HEK293 (cell line): Measurements from ENCODE around the gene ARID4A.

Source experiments
- CTCF ChIA-PET: fragments of 350-600 bp; formaldehyde crosslinking; extraction: SDS; loops from one replicate; lab custom pipeline; 2021; ENCODE audit warnings: antibody characterized with exemption; lab: Yijun Ruan, JAX
- POLR2A ChIA-PET: fragments of 300-600 bp; formaldehyde crosslinking; extraction: SDS; loops from one replicate; lab custom pipeline; 2020; ENCODE audit warnings: antibody characterized with exemption, inconsistent platforms; lab: Yijun Ruan, JAX
- H3K27ac ChIP-seq: fragments of 200-500 bp; sonication (Bioruptor generic); 2 replicates; pipeline ENCODE4 v1.5.1; 2014; ENCODE audit warnings: low read depth, low read length, control low read depth, inconsistent platforms; ENCODE audit errors: extremely low read depth
- H3K36me3 ChIP-seq, 2 experiments: fragments of 200-500 bp in 1 of 2; sonication (Bioruptor generic) in 1 of 2; 1 replicate in 1 of 2; 2 replicates in 1 of 2; pipeline ENCODE4 v1.5.1; 2014 to 2017; ENCODE audit warnings: inconsistent platforms in 2 of 2, low read length in 2 of 2; ENCODE audit not compliant: control insufficient read depth in 2 of 2, insufficient read depth in 1 of 2
- H3K4me1 ChIP-seq: fragments of 200-500 bp; sonication (Bioruptor generic); 2 replicates; pipeline ENCODE4 v1.5.1; 2014; ENCODE audit warnings: mild to moderate bottlenecking, low read length, inconsistent platforms; ENCODE audit not compliant: control insufficient read depth, insufficient read depth
- H3K4me3 ChIP-seq: 2 replicates; pipeline ENCODE4 v1.5.1; 2011; ENCODE audit warnings: low read depth, mild to moderate bottlenecking, control low read depth, low read length, moderate library complexity
- H3K9me3 ChIP-seq: fragments of 200-500 bp; sonication (Bioruptor generic); 2 replicates; pipeline ENCODE4 v1.5.1; 2014; ENCODE audit warnings: low read depth, low read length, inconsistent platforms; ENCODE audit not compliant: control insufficient read depth, insufficient read depth
- GFI1B ChIP-seq: fragments of 450-650 bp; formaldehyde crosslinking; IDR thresholded peaks from 2 replicates; pipeline ENCODE4 v1.5.1; 2016; ENCODE audit warnings: missing biosample characterization, missing genetic modification characterization
- IKZF3 ChIP-seq: fragments of 450-650 bp; IDR thresholded peaks from 2 replicates; pipeline ENCODE4 v1.5.0; 2018; ENCODE audit warnings: missing biosample characterization, mild to moderate bottlenecking, missing genetic modification characterization, moderate library complexity
- KLF1 ChIP-seq: fragments of 450-650 bp; formaldehyde crosslinking; IDR thresholded peaks from 2 replicates; pipeline ENCODE4 v1.5.1; 2016; ENCODE audit warnings: missing biosample characterization, missing genetic modification characterization
- MEIS1 ChIP-seq: sonication (generic); formaldehyde crosslinking; IDR thresholded peaks from 2 replicates; pipeline ENCODE4 v1.8.1; 2022; ENCODE audit warnings: missing genetic modification reagents, mild to moderate bottlenecking, borderline replicate concordance
- PATZ1 ChIP-seq: fragments of 450-650 bp; formaldehyde crosslinking; IDR thresholded peaks from 2 replicates; pipeline ENCODE4 v1.5.1; 2016; ENCODE audit warnings: missing biosample characterization, missing genetic modification characterization
- SP7 ChIP-seq: fragments of 450-650 bp; formaldehyde crosslinking; IDR thresholded peaks from 2 replicates; pipeline ENCODE4 v1.5.1; 2016; ENCODE audit warnings: missing biosample characterization, missing genetic modification characterization
- ZBTB1 ChIP-seq: fragments of 450-650 bp; formaldehyde crosslinking; IDR thresholded peaks from 2 replicates; pipeline ENCODE4 v1.5.1; 2016; ENCODE audit warnings: missing biosample characterization, missing genetic modification characterization
- ZBTB17 ChIP-seq: fragments of 450-650 bp; formaldehyde crosslinking; IDR thresholded peaks from 2 replicates; pipeline ENCODE4 v1.5.1; 2016; ENCODE audit warnings: missing biosample characterization, missing genetic modification characterization
- ZBTB21 ChIP-seq: fragments of 450-650 bp; formaldehyde crosslinking; IDR thresholded peaks from 2 replicates; pipeline ENCODE4 v1.5.1; 2017; ENCODE audit warnings: missing biosample characterization, missing genetic modification characterization
- ZEB2 ChIP-seq: fragments of 450-650 bp; formaldehyde crosslinking; IDR thresholded peaks from 2 replicates; pipeline ENCODE4 v1.5.1; 2016; ENCODE audit warnings: missing biosample characterization, missing genetic modification characterization
- ZNF214 ChIP-seq: fragments of 450-650 bp; formaldehyde crosslinking; IDR thresholded peaks from 2 replicates; pipeline ENCODE4 v1.5.1; 2017; ENCODE audit warnings: missing biosample characterization, mild to moderate bottlenecking, missing genetic modification characterization, borderline replicate concordance
- ZNF239 ChIP-seq: fragments of 450-650 bp; formaldehyde crosslinking; IDR thresholded peaks from 2 replicates; pipeline ENCODE4 v1.5.1; 2016; ENCODE audit warnings: missing biosample characterization, missing genetic modification characterization
- ZNF362 ChIP-seq: fragments of 450-650 bp; formaldehyde crosslinking; IDR thresholded peaks from 2 replicates; pipeline ENCODE4 v1.5.1; 2016; ENCODE audit warnings: missing biosample characterization, missing genetic modification characterization
- ZNF366 ChIP-seq: fragments of 450-650 bp; formaldehyde crosslinking; conservative IDR thresholded peaks from 2 replicates; pipeline ENCODE4 v1.5.1; 2016; ENCODE audit warnings: missing biosample characterization, missing genetic modification characterization
- ZNF473 ChIP-seq: fragments of 450-650 bp; formaldehyde crosslinking; IDR thresholded peaks from 2 replicates; pipeline ENCODE4 v1.5.1; 2017; ENCODE audit warnings: missing biosample characterization, missing genetic modification characterization
- ZNF600 ChIP-seq: fragments of 450-650 bp; formaldehyde crosslinking; IDR thresholded peaks from 2 replicates; pipeline ENCODE4 v1.5.1; 2016; ENCODE audit warnings: missing biosample characterization, missing genetic modification characterization
- ZNF624 ChIP-seq: fragments of 450-650 bp; formaldehyde crosslinking; IDR thresholded peaks from 2 replicates; pipeline ENCODE4 v1.5.1; 2017; ENCODE audit warnings: missing biosample characterization, missing genetic modification characterization
- ZNF645 ChIP-seq: fragments of 450-650 bp; formaldehyde crosslinking; IDR thresholded peaks from 2 replicates; pipeline ENCODE4; 2016; ENCODE audit warnings: missing biosample characterization, missing genetic modification characterization
- ZNF747 ChIP-seq: fragments of 450-650 bp; formaldehyde crosslinking; IDR thresholded peaks from 2 replicates; pipeline ENCODE4 v1.5.1; 2016; ENCODE audit warnings: missing biosample characterization, missing genetic modification characterization
- ZNF777 ChIP-seq: fragments of 450-650 bp; formaldehyde crosslinking; IDR thresholded peaks from 2 replicates; pipeline ENCODE4 v1.5.1; 2017; ENCODE audit warnings: missing biosample characterization, missing genetic modification characterization, borderline replicate concordance
- ZXDB ChIP-seq: fragments of 450-650 bp; formaldehyde crosslinking; IDR thresholded peaks from 2 replicates; pipeline ENCODE4 v1.5.1; 2016; ENCODE audit warnings: missing biosample characterization, missing genetic modification characterization
- TF ChIP-seq, protein P1 (sequence below): fragments of 450-650 bp; formaldehyde crosslinking; IDR thresholded peaks from 2 replicates; pipeline ENCODE4 v1.5.1; 2016; ENCODE audit warnings: missing biosample characterization, missing genetic modification characterization
- TF ChIP-seq, protein P2 (sequence below): fragments of 450-650 bp; formaldehyde crosslinking; IDR thresholded peaks from 2 replicates; pipeline ENCODE4 v1.5.1; 2017; ENCODE audit warnings: missing biosample characterization, missing genetic modification characterization
- TF ChIP-seq, protein P3 (sequence below): fragments of 450-650 bp; formaldehyde crosslinking; IDR thresholded peaks from 2 replicates; pipeline ENCODE4 v1.5.1; 2017; ENCODE audit warnings: missing biosample characterization, missing genetic modification characterization
- TF ChIP-seq, protein P4 (sequence below): fragments of 450-650 bp; formaldehyde crosslinking; IDR thresholded peaks from 2 replicates; pipeline ENCODE4 v1.5.1; 2016; ENCODE audit warnings: missing biosample characterization, missing genetic modification characterization

ARID4A gene

GRCh38 chr14:58280954-58281787 is 17.2 kb upstream of the ARID4A start (continued):
- TF ChIP-seq ZNF362 (tag by site-specific recombination) (no peak), ZNF214 (tag by site-specific recombination) (no peak), IKZF3 (tag by site-specific recombination) (0 out of 2 replicates have a peak, but pooled peaks have one; percentile 42), ZBTB21 (tag by site-specific recombination) (peak; percentile 88), ZNF366 (tag by site-specific recombination) (peak; percentile 85), ZNF473 (tag by site-specific recombination) (no peak), SP7 (tag by site-specific recombination) (peak; percentile 48; the same call in 1 of the 2 replicates), GFI1B (tag by site-specific recombination) (0 out of 2 replicates have a peak, but pooled peaks have one; percentile 40), KLF1 (tag by site-specific recombination) (peak; percentile 32; the same call in 1 of the 2 replicates), ZEB2 (tag by site-specific recombination) (peak; percentile 41; the same call in 1 of the 2 replicates), ZBTB17 (tag by site-specific recombination) (0 out of 2 replicates have a peak, but pooled peaks have one; percentile 34), ZNF600 (tag by site-specific recombination) (0 out of 2 replicates have a peak, but pooled peaks have one; percentile 31), PATZ1 (0 out of 2 replicates have a peak, but pooled peaks have one; percentile 41)
- TF ChIP-seq, protein P1, sequence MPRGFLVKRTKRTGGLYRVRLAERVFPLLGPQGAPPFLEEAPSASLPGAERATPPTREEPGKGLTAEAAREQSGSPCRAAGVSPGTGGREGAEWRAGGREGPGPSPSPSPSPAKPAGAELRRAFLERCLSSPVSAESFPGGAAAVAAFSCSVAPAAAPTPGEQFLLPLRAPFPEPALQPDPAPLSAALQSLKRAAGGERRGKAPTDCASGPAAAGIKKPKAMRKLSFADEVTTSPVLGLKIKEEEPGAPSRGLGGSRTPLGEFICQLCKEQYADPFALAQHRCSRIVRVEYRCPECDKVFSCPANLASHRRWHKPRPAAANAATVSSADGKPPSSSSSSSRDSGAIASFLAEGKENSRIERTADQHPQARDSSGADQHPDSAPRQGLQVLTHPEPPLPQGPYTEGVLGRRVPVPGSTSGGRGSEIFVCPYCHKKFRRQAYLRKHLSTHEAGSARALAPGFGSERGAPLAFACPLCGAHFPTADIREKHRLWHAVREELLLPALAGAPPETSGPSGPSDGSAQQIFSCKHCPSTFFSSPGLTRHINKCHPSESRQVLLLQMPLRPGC = 0 out of 2 replicates have a peak, but pooled peaks have one; percentile 30
- TF ChIP-seq, protein P2, sequence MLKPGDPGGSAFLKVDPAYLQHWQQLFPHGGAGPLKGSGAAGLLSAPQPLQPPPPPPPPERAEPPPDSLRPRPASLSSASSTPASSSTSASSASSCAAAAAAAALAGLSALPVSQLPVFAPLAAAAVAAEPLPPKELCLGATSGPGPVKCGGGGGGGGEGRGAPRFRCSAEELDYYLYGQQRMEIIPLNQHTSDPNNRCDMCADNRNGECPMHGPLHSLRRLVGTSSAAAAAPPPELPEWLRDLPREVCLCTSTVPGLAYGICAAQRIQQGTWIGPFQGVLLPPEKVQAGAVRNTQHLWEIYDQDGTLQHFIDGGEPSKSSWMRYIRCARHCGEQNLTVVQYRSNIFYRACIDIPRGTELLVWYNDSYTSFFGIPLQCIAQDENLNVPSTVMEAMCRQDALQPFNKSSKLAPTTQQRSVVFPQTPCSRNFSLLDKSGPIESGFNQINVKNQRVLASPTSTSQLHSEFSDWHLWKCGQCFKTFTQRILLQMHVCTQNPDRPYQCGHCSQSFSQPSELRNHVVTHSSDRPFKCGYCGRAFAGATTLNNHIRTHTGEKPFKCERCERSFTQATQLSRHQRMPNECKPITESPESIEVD (tag by site-specific recombination) = peak; percentile 70
- TF ChIP-seq, protein P3, sequence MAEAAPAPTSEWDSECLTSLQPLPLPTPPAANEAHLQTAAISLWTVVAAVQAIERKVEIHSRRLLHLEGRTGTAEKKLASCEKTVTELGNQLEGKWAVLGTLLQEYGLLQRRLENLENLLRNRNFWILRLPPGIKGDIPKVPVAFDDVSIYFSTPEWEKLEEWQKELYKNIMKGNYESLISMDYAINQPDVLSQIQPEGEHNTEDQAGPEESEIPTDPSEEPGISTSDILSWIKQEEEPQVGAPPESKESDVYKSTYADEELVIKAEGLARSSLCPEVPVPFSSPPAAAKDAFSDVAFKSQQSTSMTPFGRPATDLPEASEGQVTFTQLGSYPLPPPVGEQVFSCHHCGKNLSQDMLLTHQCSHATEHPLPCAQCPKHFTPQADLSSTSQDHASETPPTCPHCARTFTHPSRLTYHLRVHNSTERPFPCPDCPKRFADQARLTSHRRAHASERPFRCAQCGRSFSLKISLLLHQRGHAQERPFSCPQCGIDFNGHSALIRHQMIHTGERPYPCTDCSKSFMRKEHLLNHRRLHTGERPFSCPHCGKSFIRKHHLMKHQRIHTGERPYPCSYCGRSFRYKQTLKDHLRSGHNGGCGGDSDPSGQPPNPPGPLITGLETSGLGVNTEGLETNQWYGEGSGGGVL = peak; percentile 51

DNA sequence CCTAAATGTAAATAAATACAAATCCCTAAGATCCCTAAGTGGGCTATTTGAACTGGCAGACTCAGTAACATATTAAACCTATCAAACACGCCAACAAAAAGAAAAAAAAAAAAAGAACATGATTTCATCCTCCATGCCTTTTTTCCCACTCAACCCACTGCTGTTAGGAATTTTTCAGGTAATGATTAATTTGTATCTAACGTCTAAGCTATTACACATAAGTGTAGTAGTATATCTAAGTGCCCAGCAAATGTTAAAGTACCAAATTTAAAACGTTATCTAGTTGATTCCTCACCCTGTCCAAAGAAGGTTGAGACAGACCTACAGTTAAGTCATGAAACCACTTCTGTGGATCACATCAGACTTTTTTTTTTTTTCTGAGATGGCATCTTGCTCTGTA is 16.4 kb upstream of the ARID4A start:
- Histone ChIP-seq H3K4me1 (peaks cover 10% of the 10 kb centered on the region), H3K27ac (peak overlapping the region; percentile 54; the same call in 1 of the 2 replicates), H3K4me3 (no peak overlapping the region), H3K36me3 (peaks cover 58 to 60% of the 10 kb centered on the region in 2 experiments), H3K9me3 (no peaks in the 10 kb centered on the region)
- CTCF ChIA-PET = interaction anchor here (0.6 to 1.1 kb wide), 3 partner anchors 59 to 116 kb away, joined by 4 to 5 read pairs (median 4); partner anchors contain the start of gene TOMM20L
- POLR2A ChIA-PET = interaction anchor here (1.4 to 1.5 kb wide), 2 partner anchors 16 to 37 kb away, joined by 3 to 14 read pairs; partner anchors contain the start of genes ARID4A and PSMA3
- TF ChIP-seq, protein P4, sequence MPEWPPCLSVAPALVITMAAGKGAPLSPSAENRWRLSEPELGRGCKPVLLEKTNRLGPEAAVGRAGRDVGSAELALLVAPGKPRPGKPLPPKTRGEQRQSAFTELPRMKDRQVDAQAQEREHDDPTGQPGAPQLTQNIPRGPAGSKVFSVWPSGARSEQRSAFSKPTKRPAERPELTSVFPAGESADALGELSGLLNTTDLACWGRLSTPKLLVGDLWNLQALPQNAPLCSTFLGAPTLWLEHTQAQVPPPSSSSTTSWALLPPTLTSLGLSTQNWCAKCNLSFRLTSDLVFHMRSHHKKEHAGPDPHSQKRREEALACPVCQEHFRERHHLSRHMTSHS (tag by site-specific recombination) = no peak
- TF ChIP-seq ZNF747 (tag by site-specific recombination) (no peak), ZNF777 (tag by site-specific recombination) (no peak), MEIS1 (no peak), ZNF239 (tag by site-specific recombination) (no peak), ZNF624 (tag by site-specific recombination) (no peak), ZXDB (tag by site-specific recombination) (no peak), ZBTB1 (tag by site-specific recombination) (no peak), ZNF645 (tag by site-specific recombination) (no peak)
